Measurements from ENCODE around the gene MPPED1.

MPPED1 gene

GRCh38 chr22:43529934-43530333 lies 118.1 kb downstream of the MPPED1 start:
- DNase-seq = no peak

DNA sequence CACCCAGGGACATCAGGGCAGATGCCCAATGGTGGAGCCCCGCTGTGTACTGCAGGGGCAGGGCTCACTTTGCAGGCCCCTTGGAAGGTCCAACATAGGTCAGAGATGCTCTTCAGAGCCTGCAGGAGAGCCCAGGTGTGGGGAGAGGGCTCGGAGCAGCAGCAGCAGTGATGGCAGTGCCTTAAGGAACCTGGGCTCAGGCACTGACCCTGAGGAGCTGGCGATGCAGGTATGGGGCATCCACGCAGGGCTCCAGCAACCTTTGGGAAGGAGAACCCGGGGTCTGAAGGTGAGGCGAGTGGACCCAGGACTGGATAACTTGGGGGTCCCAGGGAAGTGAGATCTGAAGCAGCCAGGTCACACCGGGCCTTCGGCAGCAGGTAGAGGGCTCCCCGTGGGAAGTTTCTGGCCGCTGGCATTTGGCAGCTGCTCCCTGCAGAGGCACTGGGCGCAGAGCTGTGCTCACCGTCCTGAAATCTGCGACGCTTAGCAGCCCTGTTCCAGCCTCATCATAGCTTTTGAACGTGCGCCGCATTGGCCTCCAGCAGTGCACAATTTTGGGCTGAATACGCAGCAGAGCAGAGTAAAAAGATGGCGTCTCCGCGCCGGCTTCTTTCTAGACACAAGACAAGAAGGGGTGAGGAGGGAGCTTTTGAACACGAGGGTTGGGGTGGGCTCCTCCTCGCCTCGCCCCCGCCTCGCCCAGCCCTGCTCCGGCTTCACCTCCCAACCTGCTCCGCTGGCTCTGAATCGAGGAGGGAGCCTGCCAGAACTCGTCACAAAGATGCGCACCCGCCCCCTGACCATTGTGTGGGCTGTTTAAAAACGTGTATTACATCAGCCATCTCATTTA lies 118.8 kb downstream of the MPPED1 start:
- DNase-seq = no peak

DNA sequence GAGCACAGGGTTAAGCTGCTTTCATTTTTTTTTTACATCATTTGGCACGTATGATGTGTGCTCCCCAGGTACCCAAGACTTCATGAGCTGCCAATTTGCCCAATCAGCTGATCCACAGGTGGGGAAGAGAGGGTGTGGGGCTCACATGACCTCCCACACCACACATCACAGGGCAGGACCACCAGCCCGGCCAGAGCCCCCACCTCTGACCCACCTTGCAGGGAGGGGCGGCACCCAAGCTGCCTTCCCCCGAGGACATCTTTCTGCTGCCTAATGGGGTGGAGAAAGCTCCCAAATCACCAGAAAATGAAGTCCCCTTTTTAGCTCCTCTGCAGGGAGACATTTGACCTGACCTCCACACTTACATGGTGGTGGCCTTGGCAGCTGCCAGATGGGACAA lies 119.8 kb downstream of the MPPED1 start:
- no peak for DNase-seq

DNA sequence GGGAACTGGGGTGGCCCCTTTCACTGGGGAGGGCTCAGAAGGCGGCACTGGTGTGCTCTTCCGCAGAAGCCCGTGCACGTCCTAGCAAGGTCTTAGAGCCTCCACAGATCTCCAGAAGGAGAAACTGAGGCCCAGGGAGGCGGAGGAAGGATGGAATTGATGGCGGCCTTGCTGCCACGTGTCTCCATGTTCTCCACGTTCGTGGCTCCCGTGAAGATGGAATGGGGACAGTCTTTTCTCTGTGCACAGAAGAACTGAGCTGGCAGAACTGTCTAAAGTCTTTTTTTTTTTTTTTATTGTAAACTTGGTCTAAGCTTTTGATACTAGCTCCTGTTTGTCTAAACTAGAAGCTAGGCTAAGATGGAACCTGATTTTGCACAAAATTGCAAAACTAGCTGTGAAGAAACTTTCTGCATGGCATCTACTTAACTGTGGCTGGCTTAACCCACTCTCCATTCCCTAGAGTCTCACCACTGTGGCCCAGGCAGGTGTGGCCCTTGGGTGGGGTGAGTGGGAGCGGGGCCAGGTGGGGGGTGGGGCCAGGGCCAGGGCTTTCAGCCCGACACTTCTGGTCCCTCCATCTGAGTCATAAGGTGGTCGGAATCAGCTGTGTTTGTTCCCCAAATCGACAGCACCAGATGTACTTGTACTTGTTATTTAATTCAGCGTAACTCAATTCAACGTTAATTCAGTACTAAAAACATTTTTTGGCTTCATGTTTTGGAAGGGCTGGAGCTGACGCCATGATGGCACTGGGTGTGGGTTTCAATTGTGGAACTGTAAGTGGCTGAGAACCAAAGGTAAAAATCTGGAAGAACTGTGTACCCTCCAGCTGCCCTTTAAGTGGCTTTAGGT lies 120.7 kb downstream of the MPPED1 start:
- DNase-seq = no peak

DNA sequence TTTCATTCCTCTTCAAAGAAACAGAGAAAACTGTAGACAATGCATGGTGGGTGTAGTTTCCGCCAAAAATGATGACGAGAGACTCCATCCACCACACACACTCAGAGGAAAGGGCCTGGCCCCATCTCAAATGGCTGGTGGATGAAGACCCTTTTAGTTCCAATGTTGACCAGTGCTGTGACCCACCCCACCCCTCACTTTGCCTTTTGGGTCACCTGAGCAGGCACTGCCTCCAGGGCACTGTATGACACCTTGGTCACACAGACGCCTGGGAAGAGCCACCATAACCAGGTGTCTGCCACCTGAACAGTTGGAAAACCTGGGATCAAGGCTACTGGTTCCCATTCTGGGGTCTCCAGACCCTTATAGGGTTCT lies 121.3 kb downstream of the MPPED1 start:
- DNase-seq = no peak

GRCh38 chr22:43533656-43534428 lies 122.0 kb downstream of the MPPED1 start:
- no peak for DNase-seq

GRCh38 chr22:43534916-43535315 lies 123.1 kb downstream of the MPPED1 start:
- no peak for DNase-seq

DNA sequence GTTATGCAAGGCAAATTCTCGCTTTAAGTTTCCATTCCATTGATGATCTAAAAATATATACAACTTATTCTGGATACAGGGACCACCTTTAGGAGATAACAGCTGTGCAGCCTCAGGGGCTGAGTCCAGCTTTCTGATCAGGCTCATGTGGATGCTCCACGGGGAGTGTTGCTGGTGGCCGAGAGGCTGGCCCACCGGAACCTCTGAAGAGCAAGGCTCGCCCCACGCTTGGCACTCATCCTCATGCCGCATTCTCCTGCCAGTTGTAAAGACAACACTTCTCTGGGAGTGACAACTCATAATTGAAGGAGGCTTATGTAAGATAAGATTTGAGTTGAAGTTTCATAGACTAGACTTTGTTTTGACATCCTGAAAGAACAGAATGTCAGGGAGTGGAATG lies 123.5 kb downstream of the MPPED1 start:
- no peak for DNase-seq

DNA sequence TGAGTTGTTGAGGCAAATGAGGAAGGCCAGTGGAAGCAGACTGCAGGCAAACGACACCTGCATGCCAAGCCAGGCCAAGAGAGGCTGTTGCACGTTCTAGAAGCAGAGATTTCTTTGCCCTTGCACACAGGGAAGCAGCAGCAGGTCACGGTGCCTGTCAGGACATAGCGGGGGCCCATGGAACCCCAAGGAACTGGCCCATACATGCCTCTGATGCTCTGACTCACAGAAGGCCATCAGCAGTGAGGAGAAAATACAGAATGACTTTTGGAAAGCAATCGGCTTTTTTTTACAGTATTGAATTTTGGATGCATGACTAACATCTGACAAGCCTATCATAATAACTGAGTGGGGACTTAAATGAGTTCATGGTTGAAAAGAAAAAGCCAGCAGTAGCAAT lies 123.9 kb downstream of the MPPED1 start:
- no peak for DNase-seq

DNA sequence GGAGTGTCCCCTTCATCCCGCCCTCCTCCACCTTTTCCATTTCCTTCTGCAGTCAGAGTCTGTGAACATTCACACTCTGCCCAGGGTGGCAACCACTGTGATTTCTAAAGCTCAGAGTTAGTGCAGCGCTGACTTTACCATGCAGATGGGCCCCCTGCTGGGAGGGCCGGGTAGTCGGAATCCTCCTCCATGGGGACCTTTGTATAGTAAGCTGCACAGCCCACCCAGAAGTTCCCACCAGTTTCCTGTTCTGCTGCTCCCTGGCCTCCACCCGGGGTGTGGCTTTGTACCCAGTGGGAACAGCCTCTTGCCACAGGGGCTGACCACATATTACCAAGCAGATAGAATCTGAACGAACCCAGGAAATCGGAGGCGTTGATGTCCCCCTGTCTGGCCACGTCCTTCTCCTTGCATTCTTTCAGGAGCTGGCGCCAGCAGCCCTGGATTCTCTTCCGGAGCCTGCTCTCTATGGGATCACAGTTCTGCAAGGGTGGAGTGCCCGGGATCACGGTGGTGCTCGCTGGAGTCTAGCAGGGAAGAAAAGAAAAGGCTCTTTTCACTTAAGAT lies 125.3 kb downstream of the MPPED1 start:
- no peak for DNase-seq

- no peak for DNase-seq
Observed at GRCh38 chr22:43539572-43540528, 128.0 kb downstream of the MPPED1 start.

GRCh38 chr22:43540529-43540923 lies 128.7 kb downstream of the MPPED1 start:
- no peak for DNase-seq

DNA sequence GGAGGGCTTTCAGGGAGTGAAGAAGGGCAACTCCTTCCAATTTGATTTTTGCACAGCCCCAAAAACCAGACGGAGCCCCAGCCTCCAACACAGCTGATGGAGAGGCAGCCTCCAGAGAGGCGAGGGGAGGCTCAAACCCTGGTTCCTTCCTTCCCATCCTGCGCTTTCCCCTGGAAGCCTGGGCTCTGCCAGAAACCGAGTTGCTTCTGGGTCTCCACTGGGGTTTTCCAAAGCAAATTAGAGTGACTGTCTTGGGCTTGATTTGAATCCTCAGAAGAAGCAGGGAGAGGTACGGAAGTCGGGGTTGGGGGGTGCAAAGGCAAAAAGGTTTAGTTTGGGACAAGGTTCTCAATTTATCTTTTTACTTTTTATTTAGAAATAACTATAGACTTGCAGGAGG lies 129.2 kb downstream of the MPPED1 start:
- DNase-seq = no peak

GRCh38 chr22:43541462-43542407 lies 129.9 kb downstream of the MPPED1 start:
- DNase-seq = no peak

DNA sequence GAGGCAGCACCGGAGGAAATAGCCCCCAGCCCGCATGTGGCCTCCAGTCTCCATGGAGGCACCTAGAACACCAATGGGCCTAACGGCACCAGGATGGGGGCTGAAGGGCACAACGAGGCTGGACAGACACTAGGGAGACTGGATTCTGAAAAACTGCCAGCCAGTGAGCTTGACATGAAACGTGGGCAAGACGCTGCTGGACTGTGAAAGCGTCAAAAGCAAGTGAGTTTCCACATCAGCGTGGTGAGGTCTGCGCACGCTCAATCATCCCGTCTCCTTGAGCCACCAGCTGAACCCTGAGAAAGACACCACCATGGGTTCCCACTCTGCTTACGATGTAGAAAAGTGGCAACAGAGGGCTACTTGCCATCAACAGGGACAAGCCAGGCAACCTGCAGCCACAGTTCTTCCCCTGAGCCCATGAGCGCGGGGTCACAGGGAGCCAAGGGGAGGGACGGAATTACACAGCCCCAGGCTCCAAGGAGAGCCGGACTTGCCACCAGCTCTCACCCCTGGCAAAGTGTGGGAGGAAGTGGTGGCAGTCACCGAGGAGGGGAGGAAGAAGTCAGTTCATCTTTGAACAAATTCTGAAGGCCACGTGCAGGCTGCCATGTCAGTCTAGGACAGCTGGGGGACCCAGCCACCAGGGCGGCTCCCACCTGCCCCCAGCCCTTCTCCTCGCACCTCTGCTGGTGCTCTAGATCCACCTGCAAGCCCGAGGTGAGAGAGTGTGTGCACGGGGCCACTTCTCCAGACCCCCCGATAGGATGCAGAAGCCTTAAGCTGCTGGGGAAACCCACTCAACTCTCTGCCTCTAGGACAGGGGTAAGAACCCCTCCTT lies 131.1 kb downstream of the MPPED1 start:
- DNase-seq = no peak

- DNase-seq = no peak
Observed at GRCh38 chr22:43543522-43544288, 131.9 kb downstream of the MPPED1 start.

DNA sequence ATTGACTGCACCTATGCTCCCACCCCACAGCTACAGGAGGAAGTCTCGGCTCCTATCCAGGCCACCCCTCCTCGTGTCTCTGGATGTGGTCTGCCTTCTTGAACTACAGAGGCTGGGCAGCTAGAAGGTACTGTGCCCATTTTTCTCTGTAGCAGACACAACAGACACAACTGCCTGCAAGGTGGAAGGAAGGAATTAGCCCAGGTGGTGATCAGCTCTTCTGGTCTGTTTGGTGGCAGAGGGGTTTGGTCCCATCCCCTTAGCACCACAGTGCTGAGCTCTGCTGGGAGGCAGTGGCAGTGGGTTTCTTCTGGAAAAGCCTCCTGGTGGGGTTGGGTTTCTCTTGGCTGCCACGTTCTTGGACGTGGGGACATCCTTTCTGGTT lies 132.5 kb downstream of the MPPED1 start:
- no peak for DNase-seq

DNA sequence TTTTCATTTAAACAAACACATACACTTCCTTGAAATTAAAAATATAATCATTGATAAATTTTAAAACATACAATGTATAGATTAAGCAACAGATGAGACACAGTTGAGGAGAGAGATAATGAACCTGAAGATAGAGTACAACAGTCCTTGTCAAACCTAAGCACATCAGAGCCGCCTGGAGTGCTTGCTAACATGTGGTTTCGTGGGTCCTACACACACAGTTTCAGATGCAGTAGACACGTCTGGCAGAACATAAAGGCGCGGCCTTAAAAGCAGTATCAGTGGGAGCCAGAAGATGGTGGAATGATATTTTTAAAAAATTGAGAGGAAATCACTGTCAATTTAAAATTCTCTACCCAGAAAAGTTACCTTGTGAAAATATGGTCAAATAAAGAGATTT lies 134.4 kb downstream of the MPPED1 start:
- DNase-seq = no peak
